HEK293 (cell line): ENCODE measurements around the gene GPR180.
A peak's percentile ranks its signal among the peaks of the same experiment; 100 is the strongest.

Experiments
- CTCF ChIA-PET: fragments of 350-600 bp; formaldehyde crosslinking; extraction: SDS; loops from one replicate; lab custom pipeline; 2021; ENCODE audit warnings: antibody characterized with exemption; lab: Yijun Ruan, JAX
- POLR2A ChIA-PET: fragments of 300-600 bp; formaldehyde crosslinking; extraction: SDS; loops from one replicate; lab custom pipeline; 2020; ENCODE audit warnings: antibody characterized with exemption, inconsistent platforms; lab: Yijun Ruan, JAX
- H3K27ac ChIP-seq: fragments of 200-500 bp; sonication (Bioruptor generic); 2 replicates; pipeline ENCODE4 v1.5.1; 2014; ENCODE audit warnings: low read depth, low read length, control low read depth, inconsistent platforms; ENCODE audit errors: extremely low read depth
- H3K36me3 ChIP-seq, 2 experiments: fragments of 200-500 bp in 1 of 2; sonication (Bioruptor generic) in 1 of 2; 1 replicate in 1 of 2; 2 replicates in 1 of 2; pipeline ENCODE4 v1.5.1; 2014 to 2017; ENCODE audit warnings: inconsistent platforms in 2 of 2, low read length in 2 of 2; ENCODE audit not compliant: control insufficient read depth in 2 of 2, insufficient read depth in 1 of 2
- H3K4me1 ChIP-seq: fragments of 200-500 bp; sonication (Bioruptor generic); 2 replicates; pipeline ENCODE4 v1.5.1; 2014; ENCODE audit warnings: mild to moderate bottlenecking, low read length, inconsistent platforms; ENCODE audit not compliant: control insufficient read depth, insufficient read depth
- H3K4me3 ChIP-seq: 2 replicates; pipeline ENCODE4 v1.5.1; 2011; ENCODE audit warnings: low read depth, mild to moderate bottlenecking, control low read depth, low read length, moderate library complexity
- H3K9me3 ChIP-seq: fragments of 200-500 bp; sonication (Bioruptor generic); 2 replicates; pipeline ENCODE4 v1.5.1; 2014; ENCODE audit warnings: low read depth, low read length, inconsistent platforms; ENCODE audit not compliant: control insufficient read depth, insufficient read depth
- SCRT1 ChIP-seq: fragments of 450-650 bp; formaldehyde crosslinking; IDR thresholded peaks from 2 replicates; pipeline ENCODE4 v1.5.1; 2016; ENCODE audit warnings: missing biosample characterization, missing genetic modification characterization, borderline replicate concordance
- TRIM28 ChIP-seq: IDR thresholded peaks from 2 replicates; pipeline ENCODE4 v1.6.1; 2011; ENCODE audit warnings: low read length, control low read depth, borderline replicate concordance
- ZEB2 ChIP-seq: fragments of 450-650 bp; formaldehyde crosslinking; IDR thresholded peaks from 2 replicates; pipeline ENCODE4 v1.5.1; 2016; ENCODE audit warnings: missing biosample characterization, missing genetic modification characterization
- ZFHX2 ChIP-seq: fragments of 450-650 bp; formaldehyde crosslinking; conservative IDR thresholded peaks from 2 replicates; pipeline ENCODE4 v1.5.1; 2016; ENCODE audit warnings: missing biosample characterization, missing genetic modification characterization
- ZNF248 ChIP-seq: fragments of 450-650 bp; formaldehyde crosslinking; IDR thresholded peaks from 2 replicates; pipeline ENCODE4 v1.5.1; 2017; ENCODE audit warnings: missing biosample characterization, missing genetic modification characterization
- ZNF311 ChIP-seq: fragments of 450-650 bp; formaldehyde crosslinking; IDR thresholded peaks from 2 replicates; pipeline ENCODE4 v1.5.1; 2017; ENCODE audit warnings: missing biosample characterization, missing genetic modification characterization, borderline replicate concordance
- ZNF335 ChIP-seq: fragments of 450-650 bp; formaldehyde crosslinking; conservative IDR thresholded peaks from 2 replicates; pipeline ENCODE4 v1.5.1; 2016; ENCODE audit warnings: missing biosample characterization, missing genetic modification characterization
- ZNF354C ChIP-seq: fragments of 450-650 bp; formaldehyde crosslinking; IDR thresholded peaks from 2 replicates; pipeline ENCODE4 v1.5.1; 2016; ENCODE audit warnings: missing biosample characterization, missing genetic modification characterization, low read depth, borderline replicate concordance
- ZNF521 ChIP-seq: fragments of 450-650 bp; formaldehyde crosslinking; IDR thresholded peaks from 2 replicates; pipeline ENCODE4 v1.5.1; 2017; ENCODE audit warnings: missing biosample characterization, mild to moderate bottlenecking, missing genetic modification characterization
- ZNF529 ChIP-seq: fragments of 450-650 bp; formaldehyde crosslinking; IDR thresholded peaks from 2 replicates; pipeline ENCODE4 v1.5.1; 2017; ENCODE audit warnings: missing genetic modification characterization, missing biosample characterization; ENCODE audit not compliant: insufficient replicate concordance
- ZNF549 ChIP-seq: fragments of 450-650 bp; IDR thresholded peaks from 2 replicates; pipeline ENCODE4 v1.5.1; 2018; ENCODE audit warnings: missing biosample characterization, missing genetic modification characterization, mild to moderate bottlenecking, inconsistent platforms, moderate library complexity
- ZNF558 ChIP-seq: fragments of 450-650 bp; formaldehyde crosslinking; IDR thresholded peaks from 2 replicates; pipeline ENCODE4 v1.5.1; 2016; ENCODE audit warnings: missing biosample characterization, missing genetic modification characterization
- ZNF629 ChIP-seq: fragments of 450-650 bp; formaldehyde crosslinking; IDR thresholded peaks from 2 replicates; pipeline ENCODE4 v1.5.1; 2017; ENCODE audit warnings: missing biosample characterization, missing genetic modification characterization
- ZNF776 ChIP-seq: fragments of 450-650 bp; formaldehyde crosslinking; IDR thresholded peaks from 2 replicates; pipeline ENCODE4 v1.5.0; 2017; ENCODE audit warnings: missing biosample characterization, missing genetic modification characterization, borderline replicate concordance
- TF ChIP-seq, protein P1 (sequence below): fragments of 450-650 bp; formaldehyde crosslinking; IDR thresholded peaks from 2 replicates; pipeline ENCODE4; 2016; ENCODE audit warnings: missing biosample characterization, missing genetic modification characterization
- TF ChIP-seq, protein P2 (sequence below): fragments of 450-650 bp; IDR thresholded peaks from 2 replicates; pipeline ENCODE4 v1.5.1; 2018; ENCODE audit warnings: missing biosample characterization, mild to moderate bottlenecking, missing genetic modification characterization
- TF ChIP-seq, protein P3 (sequence below): fragments of 450-650 bp; formaldehyde crosslinking; IDR thresholded peaks from 2 replicates; pipeline ENCODE4 v1.5.1; 2016; ENCODE audit warnings: missing biosample characterization, missing genetic modification characterization
- TF ChIP-seq, protein P4 (sequence below): fragments of 450-650 bp; formaldehyde crosslinking; IDR thresholded peaks from 2 replicates; pipeline ENCODE4 v1.5.1; 2016; ENCODE audit warnings: missing biosample characterization, missing genetic modification characterization

The GPR180 gene

DNA sequence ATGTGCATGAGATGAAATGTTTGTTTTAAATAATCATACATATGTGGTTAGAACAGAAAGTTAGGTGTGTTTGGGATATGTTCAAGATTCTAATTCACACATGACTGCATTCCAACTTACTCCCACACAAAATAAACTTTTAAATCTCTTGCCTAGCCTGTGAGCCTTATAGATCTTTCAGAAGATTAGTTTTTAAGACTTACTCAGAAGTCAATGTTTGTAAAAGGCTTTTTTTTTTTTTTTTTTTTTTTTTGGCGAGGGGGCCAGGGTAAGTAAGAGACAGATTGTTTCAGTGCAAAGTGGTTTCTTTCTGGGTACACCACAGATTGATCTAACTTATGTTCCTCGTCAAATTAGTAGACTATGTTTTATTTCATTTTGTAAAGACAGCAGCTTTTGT, 39.1 kb downstream of the GPR180 start:
- Histone ChIP-seq H3K4me3 (no peak overlapping the region), H3K9me3 (no peaks in the 10 kb centered on the region), H3K27ac (no peak overlapping the region), H3K36me3 (no peaks in the 10 kb centered on the region), H3K4me1 (no peaks in the 10 kb centered on the region)
- POLR2A ChIA-PET: no interaction called here
- 0 out of 2 replicates have a peak, but pooled peaks have one; percentile 8 for TF ChIP-seq ZFHX2
- TF ChIP-seq ZNF354C: no peak
- no peak for TF ChIP-seq ZNF558 (tag by site-specific recombination)
- TF ChIP-seq ZNF776: no peak
- CTCF ChIA-PET: interaction anchor here (0.7 to 1.2 kb wide), 4 partner anchors 11 to 1535 kb away, joined by 3 to 4 read pairs (median 3); no protein-coding TSS in a partner anchor

DNA sequence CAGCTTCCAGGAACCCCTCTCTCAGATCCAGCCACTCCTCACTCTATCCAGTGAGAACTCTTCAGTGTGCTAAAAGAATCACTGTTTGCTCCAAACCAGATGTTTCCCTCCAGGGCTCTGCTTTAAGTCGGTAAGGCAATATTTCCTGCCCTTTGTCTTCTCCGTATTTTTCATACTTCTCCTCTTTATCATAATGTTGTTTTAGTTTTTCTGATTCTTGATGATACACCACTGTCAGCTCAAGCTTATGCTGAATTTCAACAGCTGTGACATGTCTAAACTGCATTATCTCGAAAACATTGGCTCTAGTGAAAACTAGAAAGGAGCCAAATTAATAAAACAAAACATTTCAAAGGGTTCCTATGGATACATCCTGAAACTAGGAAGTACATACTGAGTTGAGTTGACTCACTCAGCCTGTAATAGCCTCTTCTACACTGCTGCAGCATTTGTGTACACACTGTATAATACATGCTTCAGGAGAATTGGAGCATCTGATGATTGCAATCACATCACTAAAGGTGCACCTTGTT, 39.8 kb downstream of the GPR180 start:
- ChIA-PET CTCF (interaction anchor here (1.1 kb wide), 1 partner anchor 10 kb away, joined by 4 read pairs; no protein-coding TSS in a partner anchor), POLR2A (no interaction called here)
- no peaks in the 10 kb centered on the region for H3K9me3 ChIP-seq
- H3K27ac ChIP-seq: no peak overlapping the region
- no peaks in the 10 kb centered on the region for H3K4me1 ChIP-seq
- H3K4me3 ChIP-seq: no peak overlapping the region
- H3K36me3 ChIP-seq: no peaks in the 10 kb centered on the region
- TF ChIP-seq, protein P1, sequence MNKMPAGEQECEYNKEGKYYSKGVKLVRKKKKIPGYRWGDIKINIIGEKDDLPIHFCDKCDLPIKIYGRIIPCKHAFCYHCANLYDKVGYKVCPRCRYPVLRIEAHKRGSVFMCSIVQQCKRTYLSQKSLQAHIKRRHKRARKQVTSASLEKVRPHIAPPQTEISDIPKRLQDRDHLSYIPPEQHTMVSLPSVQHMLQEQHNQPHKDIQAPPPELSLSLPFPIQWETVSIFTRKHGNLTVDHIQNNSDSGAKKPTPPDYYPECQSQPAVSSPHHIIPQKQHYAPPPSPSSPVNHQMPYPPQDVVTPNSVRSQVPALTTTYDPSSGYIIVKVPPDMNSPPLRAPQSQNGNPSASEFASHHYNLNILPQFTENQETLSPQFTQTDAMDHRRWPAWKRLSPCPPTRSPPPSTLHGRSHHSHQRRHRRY (tag by site-specific recombination): no peak
- TF ChIP-seq TRIM28: peak; percentile 85
- TF ChIP-seq, protein P2, sequence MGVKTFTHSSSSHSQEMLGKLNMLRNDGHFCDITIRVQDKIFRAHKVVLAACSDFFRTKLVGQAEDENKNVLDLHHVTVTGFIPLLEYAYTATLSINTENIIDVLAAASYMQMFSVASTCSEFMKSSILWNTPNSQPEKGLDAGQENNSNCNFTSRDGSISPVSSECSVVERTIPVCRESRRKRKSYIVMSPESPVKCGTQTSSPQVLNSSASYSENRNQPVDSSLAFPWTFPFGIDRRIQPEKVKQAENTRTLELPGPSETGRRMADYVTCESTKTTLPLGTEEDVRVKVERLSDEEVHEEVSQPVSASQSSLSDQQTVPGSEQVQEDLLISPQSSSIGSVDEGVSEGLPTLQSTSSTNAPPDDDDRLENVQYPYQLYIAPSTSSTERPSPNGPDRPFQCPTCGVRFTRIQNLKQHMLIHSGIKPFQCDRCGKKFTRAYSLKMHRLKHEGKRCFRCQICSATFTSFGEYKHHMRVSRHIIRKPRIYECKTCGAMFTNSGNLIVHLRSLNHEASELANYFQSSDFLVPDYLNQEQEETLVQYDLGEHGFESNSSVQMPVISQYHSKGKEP (tag by site-specific recombination): 0 out of 2 replicates have a peak, but pooled peaks have one; percentile 15

DNA sequence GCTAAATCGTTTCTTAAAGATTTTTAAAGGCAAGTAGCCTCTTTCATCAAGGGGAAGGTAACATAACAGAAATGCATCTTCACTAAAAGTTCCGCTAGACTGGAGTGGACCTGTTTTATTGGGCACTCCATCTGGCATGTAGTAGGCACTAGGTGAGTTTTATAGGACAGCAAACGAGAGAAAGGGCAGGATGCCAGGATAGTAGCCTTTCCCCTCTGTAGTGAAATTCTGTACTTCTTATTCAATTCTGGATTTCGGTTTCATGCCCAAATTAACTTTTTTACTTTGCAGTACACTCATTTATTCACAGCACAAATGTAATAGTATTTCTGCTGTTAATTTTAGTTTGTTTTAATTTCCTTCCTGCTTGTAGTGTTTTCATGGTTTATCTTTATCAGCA, 45.2 kb downstream of the GPR180 start:
- Histone ChIP-seq H3K9me3 (no peaks in the 10 kb centered on the region), H3K36me3 (no peaks in the 10 kb centered on the region), H3K27ac (no peak overlapping the region), H3K4me1 (no peaks in the 10 kb centered on the region), H3K4me3 (no peak overlapping the region)
- no peak for TF ChIP-seq ZNF311
- peak; percentile 43; the same call in 1 of the 2 replicates for TF ChIP-seq ZNF335
- POLR2A ChIA-PET: no interaction called here
- CTCF ChIA-PET: no interaction called here

DNA sequence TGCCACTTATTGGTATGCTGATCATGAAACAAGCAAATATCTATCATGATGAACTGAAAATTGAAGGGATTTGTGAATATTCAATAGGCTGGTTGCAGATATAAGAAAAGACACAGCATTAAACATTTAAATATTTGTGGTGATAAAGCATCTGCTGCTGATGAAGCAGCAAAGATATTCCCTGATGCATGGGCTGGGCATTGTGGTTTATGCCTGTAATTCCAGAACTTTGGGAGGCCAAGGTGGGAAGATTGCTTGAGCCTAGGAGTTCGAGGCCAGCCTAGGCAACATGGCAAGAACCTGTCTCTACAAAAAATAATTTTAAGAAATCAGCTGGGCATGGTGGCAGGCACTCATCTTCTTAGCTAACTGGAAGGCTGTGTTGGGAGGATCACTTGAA, 54.5 kb downstream of the GPR180 start:
- POLR2A ChIA-PET: no interaction called here
- CTCF ChIA-PET: interaction anchor here (0.6 to 0.7 kb wide), 3 partner anchors 38 to 461 kb away, joined by 3 to 4 read pairs (median 4); no protein-coding TSS in a partner anchor
- H3K4me3 ChIP-seq: no peak overlapping the region
- no peaks in the 10 kb centered on the region for H3K4me1 ChIP-seq
- no peak overlapping the region for H3K27ac ChIP-seq
- no peaks in the 10 kb centered on the region for H3K36me3 ChIP-seq
- no peaks in the 10 kb centered on the region for H3K9me3 ChIP-seq
- TF ChIP-seq ZNF629 (tag by site-specific recombination) (no peak), ZNF529 (tag by site-specific recombination) (no peak), ZNF248 (tag by site-specific recombination) (no peak), SCRT1 (tag by site-specific recombination) (no peak), ZNF521 (tag by site-specific recombination) (no peak), ZNF549 (tag by site-specific recombination) (no peak), ZEB2 (tag by site-specific recombination) (no peak)
- TF ChIP-seq, protein P3, sequence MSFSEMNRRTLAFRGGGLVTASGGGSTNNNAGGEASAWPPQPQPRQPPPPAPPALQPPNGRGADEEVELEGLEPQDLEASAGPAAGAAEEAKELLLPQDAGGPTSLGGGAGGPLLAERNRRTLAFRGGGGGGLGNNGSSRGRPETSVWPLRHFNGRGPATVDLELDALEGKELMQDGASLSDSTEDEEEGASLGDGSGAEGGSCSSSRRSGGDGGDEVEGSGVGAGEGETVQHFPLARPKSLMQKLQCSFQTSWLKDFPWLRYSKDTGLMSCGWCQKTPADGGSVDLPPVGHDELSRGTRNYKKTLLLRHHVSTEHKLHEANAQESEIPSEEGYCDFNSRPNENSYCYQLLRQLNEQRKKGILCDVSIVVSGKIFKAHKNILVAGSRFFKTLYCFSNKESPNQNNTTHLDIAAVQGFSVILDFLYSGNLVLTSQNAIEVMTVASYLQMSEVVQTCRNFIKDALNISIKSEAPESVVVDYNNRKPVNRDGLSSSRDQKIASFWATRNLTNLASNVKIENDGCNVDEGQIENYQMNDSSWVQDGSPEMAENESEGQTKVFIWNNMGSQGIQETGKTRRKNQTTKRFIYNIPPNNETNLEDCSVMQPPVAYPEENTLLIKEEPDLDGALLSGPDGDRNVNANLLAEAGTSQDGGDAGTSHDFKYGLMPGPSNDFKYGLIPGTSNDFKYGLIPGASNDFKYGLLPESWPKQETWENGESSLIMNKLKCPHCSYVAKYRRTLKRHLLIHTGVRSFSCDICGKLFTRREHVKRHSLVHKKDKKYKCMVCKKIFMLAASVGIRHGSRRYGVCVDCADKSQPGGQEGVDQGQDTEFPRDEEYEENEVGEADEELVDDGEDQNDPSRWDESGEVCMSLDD (tag by site-specific recombination): no peak
- TF ChIP-seq, protein P4, sequence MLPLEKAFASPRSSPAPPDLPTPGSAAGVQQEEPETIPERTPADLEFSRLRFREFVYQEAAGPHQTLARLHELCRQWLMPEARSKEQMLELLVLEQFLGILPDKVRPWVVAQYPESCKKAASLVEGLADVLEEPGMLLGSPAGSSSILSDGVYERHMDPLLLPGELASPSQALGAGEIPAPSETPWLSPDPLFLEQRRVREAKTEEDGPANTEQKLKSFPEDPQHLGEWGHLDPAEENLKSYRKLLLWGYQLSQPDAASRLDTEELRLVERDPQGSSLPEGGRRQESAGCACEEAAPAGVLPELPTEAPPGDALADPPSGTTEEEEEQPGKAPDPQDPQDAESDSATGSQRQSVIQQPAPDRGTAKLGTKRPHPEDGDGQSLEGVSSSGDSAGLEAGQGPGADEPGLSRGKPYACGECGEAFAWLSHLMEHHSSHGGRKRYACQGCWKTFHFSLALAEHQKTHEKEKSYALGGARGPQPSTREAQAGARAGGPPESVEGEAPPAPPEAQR (tag by site-specific recombination): no peak
- TF ChIP-seq, protein P1 (tag by site-specific recombination): no peak
